ENCODE results near the gene TNFRSF21.

TNFRSF21 gene

DNA sequence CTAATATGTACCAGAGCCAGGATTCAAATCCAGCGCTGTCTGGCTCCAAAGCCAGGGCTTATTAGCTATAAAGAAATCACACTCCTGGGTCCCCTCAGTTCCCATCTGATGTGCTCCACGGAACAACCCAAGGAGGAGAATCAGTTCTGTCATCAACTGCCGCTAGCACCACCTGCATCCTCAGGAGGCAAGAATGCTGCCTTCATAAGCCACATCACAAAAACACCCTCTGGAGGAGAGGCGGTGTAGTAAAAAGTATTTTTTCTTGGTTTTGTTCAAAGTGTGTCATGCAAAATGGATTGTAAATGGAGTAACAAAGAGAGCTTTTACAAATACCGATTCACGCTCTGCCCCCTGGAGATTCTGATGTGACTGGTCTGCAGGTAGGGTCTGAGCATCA lies 57.1 kb downstream of the TNFRSF21 start:
- DNase-seq (ENCODE audit: low spot score), result no peak
- in situ Hi-C loops (cut with MboI; ENCODE audit: low pct_unique_long_range_greater_than_20kb, low sequenced_read_pairs, unreplicated experiment), result no loop called here
- TF ChIP-seq, protein P1, sequence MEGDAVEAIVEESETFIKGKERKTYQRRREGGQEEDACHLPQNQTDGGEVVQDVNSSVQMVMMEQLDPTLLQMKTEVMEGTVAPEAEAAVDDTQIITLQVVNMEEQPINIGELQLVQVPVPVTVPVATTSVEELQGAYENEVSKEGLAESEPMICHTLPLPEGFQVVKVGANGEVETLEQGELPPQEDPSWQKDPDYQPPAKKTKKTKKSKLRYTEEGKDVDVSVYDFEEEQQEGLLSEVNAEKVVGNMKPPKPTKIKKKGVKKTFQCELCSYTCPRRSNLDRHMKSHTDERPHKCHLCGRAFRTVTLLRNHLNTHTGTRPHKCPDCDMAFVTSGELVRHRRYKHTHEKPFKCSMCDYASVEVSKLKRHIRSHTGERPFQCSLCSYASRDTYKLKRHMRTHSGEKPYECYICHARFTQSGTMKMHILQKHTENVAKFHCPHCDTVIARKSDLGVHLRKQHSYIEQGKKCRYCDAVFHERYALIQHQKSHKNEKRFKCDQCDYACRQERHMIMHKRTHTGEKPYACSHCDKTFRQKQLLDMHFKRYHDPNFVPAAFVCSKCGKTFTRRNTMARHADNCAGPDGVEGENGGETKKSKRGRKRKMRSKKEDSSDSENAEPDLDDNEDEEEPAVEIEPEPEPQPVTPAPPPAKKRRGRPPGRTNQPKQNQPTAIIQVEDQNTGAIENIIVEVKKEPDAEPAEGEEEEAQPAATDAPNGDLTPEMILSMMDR (IDR thresholded peaks at IDR 0.05; ENCODE audit: extremely low read depth, insufficient read depth, missing control alignments), result no peak

DNA sequence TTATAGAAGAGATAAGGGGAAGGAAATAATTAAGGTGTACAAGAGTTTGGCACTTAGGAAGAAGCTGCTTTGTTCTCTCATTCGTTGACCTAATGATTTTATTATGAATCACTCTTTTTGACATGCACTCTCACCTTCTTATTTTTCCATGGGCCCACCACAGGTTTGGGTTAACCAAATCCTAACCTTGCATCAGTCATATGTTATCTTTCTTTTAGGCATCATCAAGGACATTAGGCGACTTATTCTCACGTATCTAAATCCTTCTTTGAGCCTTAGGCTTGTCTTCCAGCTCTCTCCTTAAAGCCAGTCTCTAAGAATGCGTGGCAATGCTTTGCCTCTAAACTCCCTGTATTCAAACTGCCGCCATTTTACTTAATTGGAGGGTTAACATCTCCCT lies 58.3 kb downstream of the TNFRSF21 start:
- in situ Hi-C loops (cut with MboI; ENCODE audit: low pct_unique_long_range_greater_than_20kb, low sequenced_read_pairs, unreplicated experiment), result no loop called here
- TF ChIP-seq, protein P1 (IDR thresholded peaks at IDR 0.05; ENCODE audit: extremely low read depth, insufficient read depth, missing control alignments), result no peak
- no peak for DNase-seq (ENCODE audit: low spot score)

DNA sequence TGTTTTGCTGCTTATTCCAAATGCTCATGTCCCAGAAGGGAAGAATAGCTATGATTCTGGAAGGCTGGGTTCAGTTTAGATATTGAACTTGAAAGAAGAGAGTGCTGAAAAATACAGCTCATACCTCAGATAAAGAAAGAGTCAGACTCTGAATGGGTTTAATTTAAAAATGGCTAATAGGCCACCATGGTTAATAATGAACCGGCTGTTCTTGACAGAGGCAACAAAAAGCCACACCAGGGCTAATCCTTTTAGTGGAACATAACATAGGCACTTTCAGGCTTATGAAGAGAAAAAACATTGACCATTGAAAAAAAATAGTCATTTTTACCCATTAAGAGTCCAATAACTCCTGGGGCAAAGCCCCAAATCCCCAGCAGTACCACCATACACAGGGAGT lies 59.4 kb downstream of the TNFRSF21 start:
- in situ Hi-C loops (cut with MboI; ENCODE audit: low pct_unique_long_range_greater_than_20kb, low sequenced_read_pairs, unreplicated experiment), result no loop called here
- no peak for DNase-seq (ENCODE audit: low spot score)
- TF ChIP-seq, protein P1 (IDR thresholded peaks at IDR 0.05; ENCODE audit: extremely low read depth, insufficient read depth, missing control alignments), result no peak

DNA sequence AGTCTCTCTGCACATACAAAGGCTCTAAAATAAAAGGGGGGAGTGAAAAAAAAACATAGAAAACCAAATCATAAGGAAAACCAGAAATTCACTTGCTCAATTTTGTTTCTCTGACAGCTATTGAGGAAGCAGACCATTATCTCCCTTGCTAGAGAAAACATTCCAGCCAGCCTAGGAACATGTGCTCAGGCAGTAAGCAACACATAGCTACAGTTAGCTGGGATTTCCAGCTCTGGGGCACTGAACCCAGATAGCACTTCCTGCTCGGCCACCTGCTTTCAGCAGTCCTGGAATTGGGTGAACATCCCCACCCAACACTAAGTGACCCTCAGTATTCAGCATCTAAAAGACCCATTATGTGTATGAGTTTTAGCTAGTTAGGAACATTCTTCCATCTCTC lies 61.3 kb downstream of the TNFRSF21 start:
- TF ChIP-seq, protein P1 (IDR thresholded peaks at IDR 0.05; ENCODE audit: extremely low read depth, insufficient read depth, missing control alignments), result no peak
- DNase-seq (ENCODE audit: low spot score), result no peak
- in situ Hi-C loops (cut with MboI; ENCODE audit: low pct_unique_long_range_greater_than_20kb, low sequenced_read_pairs, unreplicated experiment), result no loop called here

DNA sequence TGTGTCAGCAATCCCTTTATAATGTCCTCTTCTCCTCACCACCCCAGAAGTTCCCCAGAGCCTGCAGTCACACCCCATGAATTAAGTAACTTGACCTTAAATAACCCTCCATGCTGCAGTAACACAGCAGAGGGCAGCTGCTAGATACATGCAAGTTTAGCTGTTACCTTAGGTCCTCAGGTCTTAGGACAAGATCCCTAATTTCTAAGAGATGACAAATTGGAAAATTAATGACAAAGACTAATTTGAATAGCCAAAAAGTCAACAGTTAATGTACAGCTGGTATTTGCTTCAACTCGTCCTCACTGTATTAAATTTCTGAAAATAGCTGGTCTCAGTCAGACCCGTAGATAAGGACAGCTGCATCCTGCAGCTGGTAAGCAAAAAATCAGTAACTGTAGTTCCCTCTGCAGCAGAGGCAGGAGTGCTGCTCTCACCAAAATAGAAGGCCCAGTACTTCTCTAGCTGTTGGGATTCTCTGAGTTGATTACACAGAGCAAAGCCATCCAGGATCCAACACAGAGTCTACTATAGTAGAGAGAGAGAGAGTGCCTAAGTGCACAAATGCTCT lies 62.4 kb downstream of the TNFRSF21 start:
- TF ChIP-seq, protein P1 (IDR thresholded peaks at IDR 0.05; ENCODE audit: extremely low read depth, insufficient read depth, missing control alignments), result no peak
- DNase-seq (ENCODE audit: low spot score), result peak; percentile 20
- in situ Hi-C loops (cut with MboI; ENCODE audit: low pct_unique_long_range_greater_than_20kb, low sequenced_read_pairs, unreplicated experiment), result no loop called here

DNA sequence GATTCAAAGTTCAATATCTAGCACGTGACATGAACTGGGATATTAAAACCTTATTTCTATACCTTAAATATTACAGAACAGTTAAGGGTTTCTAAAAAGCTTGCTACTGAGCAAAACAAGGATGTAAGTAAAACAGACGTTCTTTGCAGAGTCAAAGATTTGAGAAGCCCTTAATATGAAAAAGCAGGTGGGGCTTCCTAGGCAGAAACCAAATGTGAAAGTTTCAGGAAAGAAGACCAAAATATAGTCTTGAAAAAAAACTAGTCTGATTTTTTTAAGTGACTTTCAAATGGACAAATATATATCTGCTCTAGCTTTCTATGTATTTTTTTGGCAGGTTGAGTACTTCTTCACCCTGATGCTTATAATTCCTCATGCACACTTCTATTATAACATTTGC lies 63.2 kb downstream of the TNFRSF21 start:
- in situ Hi-C loops (cut with MboI; ENCODE audit: low pct_unique_long_range_greater_than_20kb, low sequenced_read_pairs, unreplicated experiment), result no loop called here
- no peak for DNase-seq (ENCODE audit: low spot score)
- TF ChIP-seq, protein P1 (IDR thresholded peaks at IDR 0.05; ENCODE audit: extremely low read depth, insufficient read depth, missing control alignments), result no peak

Measured in GM13977 (cell line).